Retinal pigment epithelial cell (primary cell): Measurements from ENCODE around the gene PODXL.

Experiments
- DNase-seq: peaks from one replicate; pipeline ENCODE4 v3.0.0-alpha.2; 2010; ENCODE audit warnings: low read depth
- H3K4me3 ChIP-seq: 2 replicates; pipeline ENCODE4 v1.5.1; 2011; ENCODE audit warnings: mild to moderate bottlenecking, low read length, control low read depth, moderate library complexity
- TF ChIP-seq, protein P1 (sequence below): conservative IDR thresholded peaks from 2 replicates; pipeline ENCODE4 v1.5.1; 2011; ENCODE audit warnings: low read depth, low read length, control low read depth, inconsistent platforms

The PODXL gene

DNA sequence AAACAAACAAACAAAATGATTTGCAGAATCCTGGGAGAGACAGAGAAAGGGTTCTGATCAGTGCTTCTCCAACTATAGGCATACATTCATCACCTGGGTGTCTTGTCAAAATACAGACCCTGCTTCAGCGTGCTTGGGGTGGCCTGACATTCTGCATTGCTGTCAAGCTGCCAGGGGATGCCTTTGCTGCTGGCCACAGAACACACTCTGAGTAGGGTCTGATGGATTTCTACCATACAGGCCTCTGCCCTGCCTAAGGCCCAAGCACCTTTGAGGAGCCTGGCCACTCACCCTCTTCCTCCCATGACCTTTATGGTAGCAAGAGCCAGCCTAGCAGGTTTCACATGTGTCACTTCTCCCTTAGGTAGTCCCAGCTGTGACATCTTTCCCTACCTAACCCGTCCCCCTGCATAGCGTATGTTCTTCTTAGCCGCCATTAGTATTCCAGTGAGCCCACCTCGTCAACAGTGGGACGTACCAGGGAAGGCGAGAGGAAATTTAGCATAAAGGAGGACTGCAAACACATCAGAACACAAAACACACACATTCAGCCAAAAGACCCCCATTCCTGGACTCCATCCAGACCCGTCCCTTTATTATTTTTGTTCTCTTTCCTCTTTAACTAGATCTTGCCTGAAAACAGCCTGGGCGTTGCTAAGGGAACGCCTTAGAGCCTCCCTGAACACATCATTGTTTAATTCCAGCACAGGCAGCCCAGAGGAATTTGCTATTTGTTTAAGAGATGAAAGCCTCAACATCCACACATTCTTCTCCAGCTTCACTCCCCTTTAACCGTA, 43.9 kb upstream of the PODXL start:
- no peak for DNase-seq
- H3K4me3 ChIP-seq: no peak overlapping the region
- TF ChIP-seq, protein P1, sequence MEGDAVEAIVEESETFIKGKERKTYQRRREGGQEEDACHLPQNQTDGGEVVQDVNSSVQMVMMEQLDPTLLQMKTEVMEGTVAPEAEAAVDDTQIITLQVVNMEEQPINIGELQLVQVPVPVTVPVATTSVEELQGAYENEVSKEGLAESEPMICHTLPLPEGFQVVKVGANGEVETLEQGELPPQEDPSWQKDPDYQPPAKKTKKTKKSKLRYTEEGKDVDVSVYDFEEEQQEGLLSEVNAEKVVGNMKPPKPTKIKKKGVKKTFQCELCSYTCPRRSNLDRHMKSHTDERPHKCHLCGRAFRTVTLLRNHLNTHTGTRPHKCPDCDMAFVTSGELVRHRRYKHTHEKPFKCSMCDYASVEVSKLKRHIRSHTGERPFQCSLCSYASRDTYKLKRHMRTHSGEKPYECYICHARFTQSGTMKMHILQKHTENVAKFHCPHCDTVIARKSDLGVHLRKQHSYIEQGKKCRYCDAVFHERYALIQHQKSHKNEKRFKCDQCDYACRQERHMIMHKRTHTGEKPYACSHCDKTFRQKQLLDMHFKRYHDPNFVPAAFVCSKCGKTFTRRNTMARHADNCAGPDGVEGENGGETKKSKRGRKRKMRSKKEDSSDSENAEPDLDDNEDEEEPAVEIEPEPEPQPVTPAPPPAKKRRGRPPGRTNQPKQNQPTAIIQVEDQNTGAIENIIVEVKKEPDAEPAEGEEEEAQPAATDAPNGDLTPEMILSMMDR: no peak

DNA sequence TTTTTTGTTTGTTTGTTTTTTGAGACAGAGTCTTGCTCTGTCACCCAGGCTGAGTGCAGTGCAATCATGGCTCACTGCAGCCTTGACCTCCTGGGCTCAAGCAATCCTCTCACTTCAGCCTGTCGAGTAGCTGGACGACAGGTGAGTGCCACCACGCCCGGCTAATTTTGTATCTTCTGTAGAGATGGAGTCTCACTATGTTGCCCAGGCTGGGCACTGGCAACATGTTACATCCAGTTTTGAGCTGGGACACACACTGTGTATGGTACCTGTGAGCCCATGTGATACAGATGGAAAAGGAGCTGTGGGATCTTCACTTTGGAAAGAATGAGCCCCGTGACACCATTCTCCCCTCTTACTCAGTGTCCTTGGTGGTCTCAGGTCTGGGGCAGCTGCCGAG, 40.4 kb upstream of the PODXL start:
- H3K4me3 ChIP-seq: no peak overlapping the region
- DNase-seq: no peak
- TF ChIP-seq, protein P1: no peak

DNA sequence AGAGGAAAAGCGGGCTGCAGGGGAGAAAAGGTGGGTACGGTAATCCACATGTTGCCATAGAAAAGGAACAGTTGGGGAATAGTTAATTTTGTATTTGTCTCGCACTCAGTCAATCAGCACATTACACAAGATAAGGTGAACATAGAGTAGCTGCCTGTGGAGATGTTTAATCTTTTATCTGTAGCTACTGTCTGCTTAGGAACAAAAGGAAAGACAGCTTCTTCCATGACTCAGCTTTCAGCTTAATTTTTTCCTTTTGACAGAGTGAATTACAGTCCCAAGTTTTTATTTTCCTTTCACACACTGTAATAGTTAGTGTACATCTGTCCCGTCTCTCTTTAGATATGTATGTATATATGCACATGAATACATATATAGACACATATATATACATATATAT, 39.3 kb upstream of the PODXL start:
- DNase-seq: no peak
- no peak overlapping the region for H3K4me3 ChIP-seq
- TF ChIP-seq, protein P1: no peak

DNA sequence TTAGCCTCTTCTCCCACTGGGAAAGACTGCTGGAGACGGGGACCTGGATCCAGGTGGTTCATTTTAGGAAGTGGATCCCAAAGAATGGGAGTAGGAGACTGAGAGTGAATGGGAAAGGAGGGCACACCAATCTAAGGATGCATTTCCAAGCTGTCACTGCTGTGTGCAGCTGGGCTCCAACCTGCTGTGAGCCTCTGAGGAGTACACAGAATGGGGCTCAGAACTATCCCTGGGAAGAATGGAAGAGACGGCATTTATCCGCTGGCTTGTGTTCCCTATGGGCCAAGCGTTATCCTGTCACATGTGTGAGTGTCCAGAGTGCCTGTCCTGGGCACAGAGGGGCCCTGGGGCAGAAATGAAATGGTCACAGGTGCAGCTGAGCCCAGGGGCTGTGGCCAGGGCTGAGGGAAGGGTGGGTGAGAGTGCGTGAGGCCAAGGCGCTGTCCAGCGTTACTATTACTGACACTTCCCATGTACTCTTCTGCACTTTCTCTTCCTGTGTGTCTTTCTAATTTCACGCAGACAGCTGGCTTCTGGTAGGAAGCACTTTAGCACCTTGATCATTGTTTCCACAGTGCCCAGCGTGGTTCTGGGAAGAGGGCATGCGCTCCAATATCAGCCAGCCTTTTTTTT, 35.4 kb upstream of the PODXL start:
- no peak for DNase-seq
- TF ChIP-seq, protein P1: no peak
- no peak overlapping the region for H3K4me3 ChIP-seq

DNA sequence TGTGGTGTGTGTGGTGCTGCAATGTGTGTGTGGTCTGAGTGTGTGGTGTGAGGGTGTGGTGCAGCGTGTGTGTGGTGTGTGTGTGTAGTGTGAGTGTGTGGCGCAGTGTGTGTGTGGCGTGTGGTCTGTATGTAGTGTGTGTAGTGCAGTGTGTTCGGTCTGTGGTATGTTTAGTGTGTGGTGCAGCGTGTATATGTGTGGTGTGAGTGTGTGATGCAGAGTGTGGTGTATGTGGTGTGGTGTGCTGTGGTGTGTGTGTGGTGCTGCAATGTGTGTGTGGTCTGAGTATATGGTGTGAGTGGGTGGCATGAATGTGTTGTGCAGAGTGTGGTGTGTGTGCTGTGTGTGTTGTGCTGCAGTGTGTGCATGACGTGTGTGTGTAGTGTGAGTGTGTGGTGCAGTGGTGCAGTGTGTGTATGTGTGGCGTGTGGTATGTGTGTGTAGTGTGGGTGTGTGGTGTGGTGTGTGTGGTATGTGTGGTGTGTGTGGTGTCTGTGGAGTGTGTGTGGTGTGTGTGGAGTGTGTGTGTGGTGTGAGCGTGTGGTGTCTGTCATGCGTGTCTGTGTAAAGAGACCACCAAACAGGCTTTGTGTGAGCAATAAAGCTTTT, 31.0 kb upstream of the PODXL start:
- no peak for DNase-seq
- TF ChIP-seq, protein P1: no peak
- H3K4me3 ChIP-seq: no peak overlapping the region

DNA sequence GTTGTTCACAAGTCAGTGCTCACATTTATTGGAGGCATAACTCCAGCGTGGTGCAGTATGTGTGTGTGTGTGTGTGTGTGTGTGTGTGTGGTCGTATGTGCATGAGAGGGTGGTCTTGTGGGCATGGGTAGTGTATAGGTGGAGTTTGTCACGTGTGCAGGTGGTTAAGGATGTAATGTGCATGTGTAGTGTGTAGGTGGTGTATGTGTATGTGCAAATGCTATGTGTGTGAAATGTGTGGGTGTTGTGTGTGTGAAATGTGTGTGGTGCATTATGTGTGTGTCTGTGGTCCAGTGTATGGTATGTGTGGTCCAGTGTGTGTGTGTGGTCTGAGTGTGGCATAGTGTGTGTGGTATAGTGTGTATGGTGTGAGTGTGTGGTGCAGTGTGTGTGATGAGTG, 30.3 kb upstream of the PODXL start:
- TF ChIP-seq, protein P1: no peak
- no peak overlapping the region for H3K4me3 ChIP-seq
- DNase-seq: no peak

DNA sequence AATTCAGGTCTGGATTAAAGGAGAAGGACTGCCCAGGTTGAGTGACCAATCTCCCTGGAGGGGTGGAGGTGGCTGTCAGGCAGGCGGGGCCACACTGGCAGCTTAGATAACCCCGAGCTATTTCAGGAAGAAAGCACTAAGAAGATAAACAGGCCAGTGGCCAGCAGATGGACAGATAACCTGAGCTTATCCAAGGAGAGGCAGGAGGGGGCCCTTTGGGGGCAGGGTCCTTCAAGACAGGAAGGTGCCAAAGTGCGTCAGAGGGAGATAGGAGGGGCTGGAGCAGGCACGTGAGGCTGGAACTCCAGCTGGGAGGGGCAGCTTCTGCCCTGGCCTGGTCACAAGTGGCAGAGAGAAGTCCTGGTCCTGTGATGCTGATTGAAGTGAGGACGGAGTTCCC, 29.8 kb upstream of the PODXL start:
- DNase-seq: no peak
- no peak overlapping the region for H3K4me3 ChIP-seq
- TF ChIP-seq, protein P1: no peak
